Naive thymus-derived CD4-positive, alpha-beta T cell (primary cell): ENCODE results near the gene TIMP2. TPM values are rescaled to one million over a fixed set of nuclear protein-coding genes. Genes with fewer than 3 reads are reported as not detected.

ENCODE experiments used
- ATAC-seq: fragments of 150-1000 bp; cut with Tn5 transposase; 2 replicates; pipeline ENCODE4 v1.10.0; 2021; ENCODE audit warnings: mild to moderate bottlenecking, moderate library complexity
- CTCF ChIA-PET: fragments of 350-600 bp; sonication (Branson Sonifier 250); formaldehyde crosslinking; loops from one replicate; lab custom pipeline; 2021; ENCODE audit warnings: antibody characterized with exemption; lab: Charles Lee
- POLR2A ChIA-PET: fragments of 350-600 bp; sonication (Branson Sonifier 250); formaldehyde crosslinking; loops from one replicate; lab custom pipeline; 2021; ENCODE audit warnings: antibody characterized with exemption, inconsistent platforms; lab: Charles Lee
- DNase-seq, 9 donors: peaks; one replicate each; pipeline versions ENCODE4 v3.0.0 to v3.0.0-alpha.2; 2020 to 2022; ENCODE audit warnings: mixed read lengths in 1 of 9
- H3K27ac ChIP-seq: one replicate; pipeline ENCODE4 v1.7.0; 2013; ENCODE audit warnings: mild to moderate bottlenecking, low read depth, low read length, moderate library complexity
- H3K27me3 ChIP-seq, 2 donors: one replicate each; pipeline ENCODE4 v1.7.0; 2013; ENCODE audit warnings: low read length in 2 of 2, mild to moderate bottlenecking in 2 of 2, moderate library complexity in 2 of 2; ENCODE audit not compliant: control insufficient read depth in 2 of 2, insufficient read depth in 2 of 2
- H3K36me3 ChIP-seq, 3 experiments: 1 replicate in 2 of 3; 2 replicates in 1 of 3; pipeline ENCODE4 v1.7.0; 2013; ENCODE audit warnings: low read length in 3 of 3, mild to moderate bottlenecking in 3 of 3, moderate library complexity in 1 of 3; ENCODE audit not compliant: insufficient read depth in 3 of 3, control insufficient read depth in 2 of 3
- H3K4me1 ChIP-seq, 2 donors: one replicate each; pipeline ENCODE4 v1.7.0; 2013; ENCODE audit warnings: low read length in 2 of 2, mild to moderate bottlenecking in 2 of 2, moderate library complexity in 1 of 2; ENCODE audit not compliant: control insufficient read depth in 2 of 2, insufficient read depth in 2 of 2
- H3K4me3 ChIP-seq: 2 replicates; pipeline ENCODE4 v1.7.0; 2013; ENCODE audit warnings: mild to moderate bottlenecking, low read length
- H3K9me3 ChIP-seq, 3 experiments: 1 replicate in 2 of 3; 2 replicates in 1 of 3; pipeline ENCODE4 v1.7.0; 2013; ENCODE audit warnings: low read length in 3 of 3; ENCODE audit not compliant: control insufficient read depth in 2 of 3
- H3K27ac Mint-ChIP-seq, 9 donors: one replicate each; pipeline ENCODE4 v1.8.0; 2020 to 2022; ENCODE audit warnings: mixed read lengths in 9 of 9, mild to moderate bottlenecking in 8 of 9, moderate library complexity in 5 of 9, inconsistent platforms in 2 of 9
- H3K27me3 Mint-ChIP-seq, 5 donors: one replicate each; pipeline ENCODE4 v1.8.0; 2021 to 2022; ENCODE audit warnings: mixed read lengths in 5 of 5, mild to moderate bottlenecking in 1 of 5
- H3K36me3 Mint-ChIP-seq, 5 donors: one replicate each; pipeline ENCODE4 v1.8.0; 2020 to 2022; ENCODE audit warnings: mixed read lengths in 5 of 5, mild to moderate bottlenecking in 3 of 5, inconsistent platforms in 1 of 5
- H3K4me1 Mint-ChIP-seq, 7 donors: one replicate each; pipeline ENCODE4 v1.8.0; 2020 to 2022; ENCODE audit warnings: mixed read lengths in 7 of 7, mild to moderate bottlenecking in 3 of 7, inconsistent platforms in 1 of 7
- H3K4me3 Mint-ChIP-seq, 10 donors: one replicate each; pipeline ENCODE4 v1.8.0; 2020 to 2022; ENCODE audit warnings: mild to moderate bottlenecking in 10 of 10, mixed read lengths in 10 of 10, moderate library complexity in 6 of 10, inconsistent platforms in 2 of 10
- H3K9me3 Mint-ChIP-seq, 11 donors: one replicate each; pipeline ENCODE4 v1.8.0; 2020 to 2022; ENCODE audit warnings: mixed read lengths in 11 of 11, mild to moderate bottlenecking in 4 of 11, inconsistent platforms in 1 of 11, moderate library complexity in 1 of 11
- intact Hi-C, 2 donors: fragments of 100-400 bp; cut with micrococcal nuclease; formaldehyde crosslinking; loops; one replicate each; pipeline ENCODE4 v1.15.1; 2023
- polyA plus RNA-seq, 2 donors: library from polyadenylated mRNA; unstranded; fragments of 300-500 nt; fragmentation: Illumina TruSeq; gene quantifications; one replicate each; pipeline ENCODE4 v1.2.3, GENCODE V29; 2021
- total RNA-seq, 6 experiments: library from RNA in 5 of 6; stranded (reverse) in 5 of 6; gene quantifications; 1 replicate in 5 of 6; 2 replicates in 1 of 6; pipeline ENCODE4 v1.2.3 and lab custom pipeline; 2021 to 2026

TIMP2 gene
- total and polyA plus RNA-seq, 7 experiments from 2014 or later, result 0.23 to 46.1 (median 5.7) TPM

GRCh38 chr17:78935419-78936323 lies 10.5 kb upstream of the TIMP2 start:
- Mint-ChIP-seq H3K36me3 (no peaks in the 10 kb centered on the region), H3K27me3 (peaks cover 0 to 4% (median 0%) of the 10 kb centered on the region in 5 donors), H3K9me3 (no peaks in the 10 kb centered on the region), H3K27ac (no peak overlapping the region), H3K4me3 (peak overlapping the region in 1 of 10 donors; percentile 56), H3K4me1 (peaks cover 0 to 5% (median 0%) of the 10 kb centered on the region in 7 donors)
- Histone ChIP-seq H3K4me3 (no peak overlapping the region), H3K27me3 (no peaks in the 10 kb centered on the region), H3K27ac (no peak overlapping the region), H3K36me3 (no peaks in the 10 kb centered on the region), H3K9me3 (no peaks in the 10 kb centered on the region), H3K4me1 (peaks cover 0 to 4% of the 10 kb centered on the region in 2 donors)
- ChIA-PET POLR2A (no interaction called here), CTCF (interaction anchor here (0.7 kb wide), 1 partner anchor 100 kb away, joined by 3 read pairs; no protein-coding TSS in a partner anchor)
- DNase-seq (no peak), ATAC-seq (no peak)
- intact Hi-C loops, result no loop called here

DNA sequence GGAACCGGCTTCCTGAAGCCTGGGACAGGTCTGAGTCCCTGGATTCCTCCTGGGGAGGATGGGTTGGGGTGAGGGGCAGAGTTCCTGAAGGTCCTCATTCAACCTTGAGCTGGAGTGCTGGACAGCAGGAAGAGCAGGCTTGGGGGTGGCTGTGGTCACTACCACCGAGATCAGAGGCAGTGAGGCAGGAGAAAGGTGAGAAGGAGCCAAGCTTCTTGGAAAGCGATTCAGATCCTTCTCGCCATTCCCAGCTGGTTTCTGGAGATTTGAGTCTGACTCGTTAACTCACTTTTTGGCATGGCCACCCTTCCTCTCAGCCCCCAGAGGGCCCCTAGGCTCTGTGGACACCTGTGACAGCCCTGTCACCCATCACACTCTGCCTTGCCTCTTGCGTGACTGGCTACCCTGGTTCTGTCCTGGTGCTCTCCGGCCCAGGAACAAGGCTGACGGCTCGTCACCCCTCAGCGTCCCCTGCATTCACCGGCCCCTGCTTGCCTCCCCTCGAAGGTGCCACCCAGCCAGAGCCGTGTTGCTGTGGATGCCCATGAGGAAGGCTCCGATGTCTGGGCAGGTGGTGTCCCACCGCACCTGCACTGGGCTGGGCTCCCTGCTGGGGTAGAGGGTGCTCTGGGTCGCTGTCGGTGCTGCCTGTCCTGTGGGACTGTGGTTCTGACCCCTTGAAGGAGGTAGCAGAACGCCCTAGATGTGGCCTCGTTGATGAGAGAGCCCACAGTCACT lies 9.7 kb upstream of the TIMP2 start:
- ChIA-PET POLR2A (no interaction called here), CTCF (no interaction called here)
- Mint-ChIP-seq H3K27ac (peak overlapping the region in 2 of 9 donors; percentile 25 to 58), H3K36me3 (no peaks in the 10 kb centered on the region), H3K4me1 (peaks cover 0 to 5% (median 0%) of the 10 kb centered on the region in 7 donors), H3K9me3 (no peaks in the 10 kb centered on the region), H3K4me3 (no peak overlapping the region), H3K27me3 (peaks cover 0 to 4% (median 0%) of the 10 kb centered on the region in 5 donors)
- DNase-seq, result no peak
- Histone ChIP-seq H3K27ac (no peak overlapping the region), H3K36me3 (no peaks in the 10 kb centered on the region), H3K4me3 (no peak overlapping the region), H3K9me3 (no peaks in the 10 kb centered on the region), H3K4me1 (peaks cover 0 to 4% of the 10 kb centered on the region in 2 donors), H3K27me3 (no peaks in the 10 kb centered on the region)
- no peak for ATAC-seq
- intact Hi-C loops, result no loop called here

DNA sequence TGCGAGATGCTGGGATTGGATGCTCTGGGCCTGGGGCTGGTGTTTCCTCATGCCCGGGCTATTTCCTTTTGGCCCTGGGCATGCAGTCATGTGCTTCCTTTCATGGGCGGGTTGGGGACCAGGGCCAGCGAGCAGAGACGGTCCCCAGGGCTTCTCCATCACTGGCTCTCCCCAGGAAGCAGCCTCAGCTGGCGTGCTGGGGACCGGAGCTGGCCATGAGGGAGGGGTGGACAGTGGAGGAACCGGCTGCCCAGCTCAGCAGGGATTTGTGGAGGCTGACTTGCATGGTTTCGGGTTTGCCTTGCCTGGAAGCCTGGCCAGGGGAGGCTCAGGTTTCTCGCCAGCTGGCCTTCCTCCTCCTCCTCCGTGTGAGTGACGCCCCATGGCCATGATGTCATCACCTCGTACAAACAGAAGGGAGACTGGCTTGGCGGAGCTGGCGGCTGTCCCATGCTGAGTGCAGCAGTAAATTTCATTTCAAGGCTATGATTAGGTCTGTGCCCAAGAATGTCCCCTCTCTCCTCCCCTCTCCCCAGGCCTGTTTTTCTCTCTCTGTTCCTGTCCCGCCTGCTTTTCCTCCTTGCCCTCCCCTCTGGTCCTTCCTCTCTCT lies 8.9 kb upstream of the TIMP2 start:
- no peaks in the 10 kb centered on the region for H3K9me3 ChIP-seq
- H3K4me1 Mint-ChIP-seq, result peaks cover 0 to 5% (median 0%) of the 10 kb centered on the region in 7 donors
- DNase-seq, result no peak
- CTCF ChIA-PET, result no interaction called here
- intact Hi-C loops, result no loop called here
- H3K36me3 ChIP-seq, result no peaks in the 10 kb centered on the region
- no peaks in the 10 kb centered on the region for H3K36me3 Mint-ChIP-seq
- H3K27me3 Mint-ChIP-seq, result peaks cover 0 to 4% (median 0%) of the 10 kb centered on the region in 5 donors
- H3K27ac ChIP-seq, result no peak overlapping the region
- peak overlapping the region in 2 of 9 donors; percentile 53 to 58 for H3K27ac Mint-ChIP-seq
- no peak overlapping the region for H3K4me3 ChIP-seq
- peaks cover 0 to 4% of the 10 kb centered on the region in 2 donors for H3K4me1 ChIP-seq
- no peak overlapping the region for H3K4me3 Mint-ChIP-seq
- H3K27me3 ChIP-seq, result no peaks in the 10 kb centered on the region
- peak; percentile 68 for ATAC-seq
- no peaks in the 10 kb centered on the region for H3K9me3 Mint-ChIP-seq
- POLR2A ChIA-PET, result no interaction called here

DNA sequence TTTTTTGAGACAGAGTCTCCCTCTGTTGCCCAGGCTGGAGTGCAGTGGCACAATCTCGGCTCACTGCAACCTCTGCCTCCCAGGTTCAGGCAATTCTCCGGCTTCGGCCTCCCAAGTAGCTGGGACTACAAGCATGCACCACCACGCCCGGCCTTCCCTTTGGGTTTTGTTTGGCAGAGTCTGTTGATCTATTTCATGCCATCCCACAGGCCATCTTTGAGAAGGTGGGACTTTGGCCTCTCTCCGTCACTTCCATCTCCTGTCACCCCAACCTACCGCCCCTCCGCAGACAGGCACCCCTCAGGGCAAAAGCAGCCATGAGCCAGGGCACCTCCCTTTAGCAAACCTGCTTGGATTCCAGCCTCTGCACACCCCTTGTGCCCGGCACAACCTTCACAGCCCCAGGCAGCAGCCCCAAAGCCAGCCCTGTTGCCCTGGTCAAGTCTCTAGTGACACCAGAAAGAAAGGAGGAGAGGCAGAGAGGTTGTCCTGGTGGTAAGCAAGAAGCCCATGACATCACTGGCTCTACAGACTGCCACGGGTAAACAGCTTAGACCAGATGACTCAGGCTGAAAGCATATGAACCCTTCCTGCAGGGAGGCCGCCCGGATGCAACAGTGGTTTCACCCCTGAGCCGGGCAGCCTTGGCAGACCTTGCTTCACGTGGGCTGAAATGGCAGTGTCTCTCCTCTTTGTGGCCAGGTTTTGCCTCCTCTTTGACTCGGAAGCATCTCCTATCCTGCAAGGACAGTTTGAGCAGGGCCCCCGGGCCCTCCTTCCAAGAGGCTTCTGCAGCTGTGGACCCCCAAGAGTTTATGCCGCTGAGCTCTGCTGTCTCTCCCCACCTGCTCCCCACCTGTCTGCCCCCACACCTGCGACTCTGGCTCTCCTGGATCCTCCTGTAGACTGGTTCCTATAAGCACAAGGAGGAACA lies 8.1 kb upstream of the TIMP2 start:
- H3K27ac ChIP-seq, result no peak overlapping the region
- ATAC-seq (peak; percentile 85), DNase-seq (no peak)
- H3K27me3 Mint-ChIP-seq, result peaks cover 0 to 7% (median 3%) of the 10 kb centered on the region in 5 donors
- H3K9me3 Mint-ChIP-seq, result no peaks in the 10 kb centered on the region
- H3K4me3 Mint-ChIP-seq, result no peak overlapping the region
- H3K4me1 Mint-ChIP-seq, result peaks cover 0 to 5% (median 0%) of the 10 kb centered on the region in 7 donors
- no peaks in the 10 kb centered on the region for H3K27me3 ChIP-seq
- H3K27ac Mint-ChIP-seq, result peak overlapping the region in 3 of 9 donors; percentile 53 to 75 (median 54)
- no peaks in the 10 kb centered on the region for H3K36me3 Mint-ChIP-seq
- intact Hi-C loops, result no loop called here
- peaks cover 0 to 4% of the 10 kb centered on the region in 2 donors for H3K4me1 ChIP-seq
- no peak overlapping the region for H3K4me3 ChIP-seq
- no peaks in the 10 kb centered on the region for H3K9me3 ChIP-seq
- CTCF ChIA-PET, result interaction anchor here (0.6 kb wide), 1 partner anchor 1269 kb away, joined by 3 read pairs; no protein-coding TSS in a partner anchor
- H3K36me3 ChIP-seq, result no peaks in the 10 kb centered on the region
- POLR2A ChIA-PET, result no interaction called here

- H3K27me3 Mint-ChIP-seq, result peaks cover 0 to 32% (median 0%) of the 10 kb centered on the region in 5 donors
- intact Hi-C loops, result loop anchor here in 1 of 2 donors (5.0 kb wide), 1 partner anchor 42 kb away; no protein-coding TSS in a partner anchor
Observed at GRCh38 chr17:78929908-78930775, 5.0 kb upstream of the TIMP2 start.

More at GRCh38 chr17:78929908-78930775, 5.0 kb upstream of the TIMP2 start:
- ATAC-seq (no peak), DNase-seq (no peak)
- H3K4me1 Mint-ChIP-seq, result peaks cover 0 to 3% (median 0%) of the 10 kb centered on the region in 7 donors
- no peak overlapping the region for H3K27ac Mint-ChIP-seq
- Histone ChIP-seq H3K27me3 (no peaks in the 10 kb centered on the region), H3K9me3 (no peaks in the 10 kb centered on the region), H3K36me3 (no peaks in the 10 kb centered on the region), H3K4me1 (peaks cover 0 to 4% of the 10 kb centered on the region in 2 donors), H3K4me3 (no peak overlapping the region), H3K27ac (no peak overlapping the region)
- no peaks in the 10 kb centered on the region for H3K9me3 Mint-ChIP-seq
- CTCF ChIA-PET, result no interaction called here
- H3K4me3 Mint-ChIP-seq, result no peak overlapping the region
- no peaks in the 10 kb centered on the region for H3K36me3 Mint-ChIP-seq
- POLR2A ChIA-PET, result no interaction called here
